Stomach (tissue), 9 donors: ENCODE data around the gene HS6ST3. TPM values are rescaled to one million over a fixed set of nuclear protein-coding genes. Genes with fewer than 3 reads are reported as not detected.

Source experiments
- DNase-seq, 2 donors: peaks; one replicate each; pipeline versions ENCODE4 v3.0.0 to v3.0.0-alpha.2; 2013 to 2019
- H3K27ac ChIP-seq, 5 donors: fragments of 200-600 bp in 4 of 5; sonication (generic) in 4 of 5; one replicate each; pipeline ENCODE4 v1.5.1; 2013 to 2019; ENCODE audit warnings: mild to moderate bottlenecking in 1 of 5, moderate library complexity in 1 of 5
- H3K27me3 ChIP-seq, 3 donors: fragments of 200-600 bp; sonication (generic); one replicate each; pipeline ENCODE4 v1.5.1; 2017 to 2019; ENCODE audit warnings: mixed run types in 1 of 3
- H3K36me3 ChIP-seq, 4 donors: fragments of 200-600 bp; sonication (generic); 1 replicate in 3 of 4; 2 replicates in 1 of 4; pipeline ENCODE4 v1.5.1; 2016 to 2019
- H3K4me1 ChIP-seq, 4 donors: fragments of 200-600 bp; sonication (generic); one replicate each; pipeline ENCODE4 v1.5.1; 2016 to 2019
- H3K4me3 ChIP-seq, 4 donors: fragments of 200-600 bp; sonication (generic) in 3 of 4; one replicate each; pipeline ENCODE4 v1.5.1; 2016 to 2019; ENCODE audit warnings: mild to moderate bottlenecking in 1 of 4
- H3K9me3 ChIP-seq, 4 donors: fragments of 200-600 bp; sonication (generic); one replicate each; pipeline ENCODE4 v1.5.1; 2016 to 2019
- EP300 ChIP-seq: sonication (generic); formaldehyde crosslinking; IDR thresholded peaks from one replicate; pipeline ENCODE4 v1.6.1; 2017; ENCODE audit warnings: antibody characterized with exemption
- POLR2A ChIP-seq, 4 donors: fragments of 450-650 bp; IDR thresholded peaks; one replicate each; pipeline ENCODE4 v1.6.1; 2016; ENCODE audit warnings: antibody characterized with exemption in 4 of 4, control low read depth in 2 of 4, mild to moderate bottlenecking in 1 of 4, moderate library complexity in 1 of 4
- POLR2AphosphoS5 ChIP-seq, 3 donors: sonication (generic); formaldehyde crosslinking; IDR thresholded peaks; one replicate each; pipeline ENCODE4 v1.6.1; 2016; ENCODE audit warnings: antibody characterized with exemption in 3 of 3
- whole genome bisulfite sequencing, 5 donors: extraction: QIAGEN DNeasy Blood & Tissue Kit in 3 of 5; methylation state at CpG; one replicate each; pipeline versions ENCODE4 v1.1.5 to v1.1.7; 2013 to 2018; 5-methylcytosine and 5-hydroxymethylcytosine counted together
- intact Hi-C: fragments of 100-400 bp; cut with DNase I; formaldehyde crosslinking; loops from one replicate; pipeline ENCODE4 v1.15.1; 2023; ENCODE audit warnings: low total_unique reads
- polyA plus RNA-seq, 3 donors: library from polyadenylated mRNA; stranded (reverse); fragments of 200-250 nt; gene quantifications; one replicate each; pipeline ENCODE4 v1.2.3, GENCODE V29; 2013
- total RNA-seq, 5 donors: library from RNA; depleted of rRNA; stranded (reverse); fragments of >200 nt; gene quantifications; one replicate each; pipeline versions ENCODE4 v1.1.0 to v1.2.3, GENCODE V29; 2014 to 2016
- TF ChIP-seq, protein P1 (sequence below), 7 experiments: fragments of 450-650 bp in 4 of 7; fragments of 200-600 bp in 3 of 7; sonication (generic) in 3 of 7; IDR thresholded peaks; one replicate each; pipeline ENCODE4 v1.5.1; 2016 to 2019; ENCODE audit warnings: antibody characterized with exemption in 7 of 7, control low read depth in 2 of 7, mild to moderate bottlenecking in 1 of 7
- donor health status: healthy with polysubstance abuse.
- donor health status: Bipolar disorder and iron deficiency.
- donor health status: healthy.

Gene HS6ST3
- total and polyA plus RNA-seq, 8 donors = 0.15 to 4.0 (median 0.75) TPM; not detected in 1

DNA sequence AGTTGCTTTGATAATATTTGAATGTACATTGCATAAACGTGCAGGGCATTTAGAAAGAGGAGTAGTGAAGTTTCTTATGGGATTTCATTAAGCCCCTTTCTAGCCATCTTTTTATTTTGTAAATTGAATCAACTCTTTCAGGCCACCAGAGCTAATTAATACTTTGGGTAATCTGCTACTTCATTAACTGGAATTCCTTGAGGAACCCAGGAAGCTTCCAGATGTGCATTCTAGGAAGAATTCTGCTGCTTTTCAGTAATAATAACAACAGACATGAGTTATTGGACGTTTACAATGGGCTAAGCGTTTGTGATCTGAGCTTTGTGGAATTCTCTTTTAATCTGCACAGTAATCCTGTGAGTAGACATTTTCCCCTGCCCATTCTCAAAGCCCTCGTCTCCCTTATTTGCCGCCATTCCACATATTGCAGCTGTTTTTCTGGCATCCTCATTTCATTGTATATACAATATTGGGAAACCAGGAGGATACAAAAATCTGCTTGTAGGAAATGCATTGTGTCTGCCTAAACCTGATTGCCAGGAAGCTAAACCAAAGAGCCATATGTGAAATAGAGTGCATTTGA, 103.9 kb downstream of the HS6ST3 start:
- intact Hi-C loops = no loop called here
- no peaks in the 10 kb centered on the region for H3K36me3 ChIP-seq
- TF ChIP-seq POLR2A (IDR thresholded peaks at IDR 0.05) (no peak), EP300 (no peak), POLR2AphosphoS5 (IDR thresholded peaks at IDR 0.05) (no peak)
- TF ChIP-seq, protein P1, sequence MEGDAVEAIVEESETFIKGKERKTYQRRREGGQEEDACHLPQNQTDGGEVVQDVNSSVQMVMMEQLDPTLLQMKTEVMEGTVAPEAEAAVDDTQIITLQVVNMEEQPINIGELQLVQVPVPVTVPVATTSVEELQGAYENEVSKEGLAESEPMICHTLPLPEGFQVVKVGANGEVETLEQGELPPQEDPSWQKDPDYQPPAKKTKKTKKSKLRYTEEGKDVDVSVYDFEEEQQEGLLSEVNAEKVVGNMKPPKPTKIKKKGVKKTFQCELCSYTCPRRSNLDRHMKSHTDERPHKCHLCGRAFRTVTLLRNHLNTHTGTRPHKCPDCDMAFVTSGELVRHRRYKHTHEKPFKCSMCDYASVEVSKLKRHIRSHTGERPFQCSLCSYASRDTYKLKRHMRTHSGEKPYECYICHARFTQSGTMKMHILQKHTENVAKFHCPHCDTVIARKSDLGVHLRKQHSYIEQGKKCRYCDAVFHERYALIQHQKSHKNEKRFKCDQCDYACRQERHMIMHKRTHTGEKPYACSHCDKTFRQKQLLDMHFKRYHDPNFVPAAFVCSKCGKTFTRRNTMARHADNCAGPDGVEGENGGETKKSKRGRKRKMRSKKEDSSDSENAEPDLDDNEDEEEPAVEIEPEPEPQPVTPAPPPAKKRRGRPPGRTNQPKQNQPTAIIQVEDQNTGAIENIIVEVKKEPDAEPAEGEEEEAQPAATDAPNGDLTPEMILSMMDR (IDR thresholded peaks at IDR 0.05) = no peak
- no peak for DNase-seq
- WGBS, 5 donors = 57 to 74% (median 63%) methylated on average over 5 of the region's 5 CpGs
- H3K4me3 ChIP-seq = no peak overlapping the region
- H3K27ac ChIP-seq = no peak overlapping the region
- H3K4me1 ChIP-seq = no peaks in the 10 kb centered on the region
- peaks cover 0 to 7% (median 0%) of the 10 kb centered on the region in 4 donors for H3K9me3 ChIP-seq
- no peaks in the 10 kb centered on the region for H3K27me3 ChIP-seq

DNA sequence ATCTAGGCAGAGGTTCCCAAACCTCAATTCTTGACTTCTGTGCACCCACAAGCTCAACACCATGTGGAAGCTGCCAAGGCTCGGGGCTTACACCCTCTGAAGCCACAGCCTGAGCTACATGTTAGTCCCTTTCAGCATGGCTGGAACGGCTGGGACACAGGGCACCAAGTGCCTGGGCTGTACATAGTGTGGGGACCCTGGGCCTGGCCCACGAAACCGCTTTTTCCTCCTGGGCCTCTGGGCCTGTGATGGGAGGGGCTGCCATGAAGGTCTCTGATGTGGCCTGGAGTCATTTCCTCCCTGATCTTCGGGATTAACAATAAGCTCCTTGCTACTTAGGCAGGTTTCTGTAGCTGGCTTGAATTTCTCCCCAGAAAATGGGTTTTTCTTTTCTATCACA, 108.1 kb downstream of the HS6ST3 start:
- no peak for DNase-seq
- Histone ChIP-seq H3K4me1 (no peaks in the 10 kb centered on the region), H3K27me3 (no peaks in the 10 kb centered on the region), H3K9me3 (peaks cover 0 to 7% (median 0%) of the 10 kb centered on the region in 4 donors), H3K36me3 (no peaks in the 10 kb centered on the region), H3K4me3 (no peak overlapping the region), H3K27ac (no peak overlapping the region)
- intact Hi-C loops = no loop called here
- TF ChIP-seq POLR2A (IDR thresholded peaks at IDR 0.05) (no peak), POLR2AphosphoS5 (IDR thresholded peaks at IDR 0.05) (no peak), EP300 (no peak)
- TF ChIP-seq, protein P1 (IDR thresholded peaks at IDR 0.05) = no peak
- 71 to 90% (median 83%) methylated on average over 4 to 5 of the region's 5 CpGs for WGBS, 5 donors

DNA sequence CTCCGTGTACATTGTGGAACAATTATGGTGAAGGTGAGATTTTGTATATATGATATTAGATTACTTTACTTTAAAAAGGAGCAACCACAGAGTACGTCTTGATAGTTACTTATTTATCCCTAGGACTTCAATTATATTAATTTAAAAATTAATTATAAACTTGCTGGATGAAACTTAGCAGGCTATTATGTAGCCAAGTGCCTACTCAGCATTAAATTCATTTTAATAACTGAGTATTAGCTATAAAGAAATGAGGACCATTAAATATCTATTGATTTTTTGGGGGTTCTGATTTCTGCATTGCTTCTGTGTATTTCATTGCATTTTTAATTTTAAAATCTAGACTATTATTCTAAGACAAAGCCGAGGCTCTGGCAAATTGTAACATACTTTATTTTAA, 109.4 kb downstream of the HS6ST3 start:
- Histone ChIP-seq H3K4me1 (no peaks in the 10 kb centered on the region), H3K27ac (no peak overlapping the region), H3K36me3 (no peaks in the 10 kb centered on the region), H3K27me3 (no peaks in the 10 kb centered on the region), H3K9me3 (peaks cover 0 to 7% (median 0%) of the 10 kb centered on the region in 4 donors), H3K4me3 (no peak overlapping the region)
- TF ChIP-seq, protein P1 (IDR thresholded peaks at IDR 0.05) = no peak
- TF ChIP-seq EP300 = no peak
- no peak for TF ChIP-seq POLR2AphosphoS5 (IDR thresholded peaks at IDR 0.05)
- TF ChIP-seq POLR2A (IDR thresholded peaks at IDR 0.05) = no peak
- 83 to 93% (median 87%) methylated on average over 3 of the region's 3 CpGs for WGBS, 5 donors
- intact Hi-C loops = no loop called here
- no peak for DNase-seq

DNA sequence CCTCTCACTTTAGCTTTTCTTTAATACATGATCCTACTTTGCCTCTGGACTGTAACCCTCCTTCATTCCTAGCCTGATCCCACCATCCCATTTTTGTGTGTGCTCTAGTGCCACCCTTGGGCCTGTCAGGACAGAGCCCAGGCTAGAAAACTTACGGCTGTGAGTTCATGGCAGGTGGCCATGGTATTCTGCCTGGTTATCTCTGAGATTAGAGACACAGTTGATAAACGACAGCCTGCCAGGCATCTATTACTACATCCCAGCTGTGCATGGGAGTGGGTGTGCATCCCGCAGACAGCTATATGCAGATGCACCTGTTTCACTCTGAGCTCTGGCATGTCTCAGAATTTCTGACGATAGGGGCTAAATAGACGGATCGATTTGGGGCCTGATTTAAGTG, 110.9 kb downstream of the HS6ST3 start:
- Histone ChIP-seq H3K36me3 (no peaks in the 10 kb centered on the region), H3K9me3 (peaks cover 0 to 7% (median 0%) of the 10 kb centered on the region in 4 donors), H3K4me3 (no peak overlapping the region), H3K27ac (no peak overlapping the region), H3K27me3 (no peaks in the 10 kb centered on the region), H3K4me1 (no peaks in the 10 kb centered on the region)
- peak in 1 of 2 donors; percentile 17 for DNase-seq
- no peak for TF ChIP-seq POLR2A (IDR thresholded peaks at IDR 0.05)
- TF ChIP-seq, protein P1 (IDR thresholded peaks at IDR 0.05) = no peak
- no peak for TF ChIP-seq EP300
- TF ChIP-seq POLR2AphosphoS5 (IDR thresholded peaks at IDR 0.05) = no peak
- 65 to 74% (median 68%) methylated on average over 6 of the region's 6 CpGs for WGBS, 5 donors
- intact Hi-C loops = no loop called here
